ENCODE results near the gene APC. TPM values are rescaled to one million over a fixed set of nuclear protein-coding genes. Genes with fewer than 3 reads are reported as not detected.
A peak's percentile ranks its signal among the peaks of the same experiment; 100 is the strongest.

APC gene
- total and polyA plus RNA-seq, 2 of the 13 experiments (the other 11 are each of a cell fraction or from before 2014, with no cell fraction given), result 6.1 to 19.0 TPM

GRCh38 chr5:112707187-112708102, 30.2 kb upstream of the APC start:
- H3K9ac ChIP-seq (ENCODE audit: insufficient read depth, low read depth, low read length), result peak overlapping the region; percentile 91
- H2AFZ ChIP-seq (ENCODE audit: low read length), result peak overlapping the region; percentile 91
- H3K9me3 ChIP-seq (ENCODE audit: low read length), result no peaks in the 10 kb centered on the region
- FAIRE-seq (peak; percentile 94), ATAC-seq (peak; percentile 94), DNase-seq (ENCODE audit: low spot score) (peak; percentile 98)
- ChIA-PET CTCF (ENCODE audit: low intra/inter-chr PET ratio, low total read pairs) (no interaction called here), POLR2A (interaction anchor here (1.0 to 1.6 kb wide), 5 partner anchors 10 to 269 kb away, joined by 3 to 6 read pairs (median 4); partner anchors contain the start of genes APC, DCP2 and SRP19)
- H3K4me2 ChIP-seq (ENCODE audit: low read depth, low read length), result peak overlapping the region; percentile 77
- WGBS (ENCODE audit: low lambda C conversion rate), result 8% methylated on average over 31 of the region's 61 CpGs
- peaks cover 0 to 1% of the 10 kb centered on the region in 2 experiments; a peak in 1 of 5 replicates for H3K27me3 ChIP-seq (ENCODE audit: control insufficient read depth in 1 of 2, insufficient read depth in 2 of 2, low read length in 2 of 2)
- H3K4me1 ChIP-seq (ENCODE audit: insufficient read depth, low read length), result peaks cover 47% of the 10 kb centered on the region
- peak overlapping the region; percentile 93 to 98 (median 95) for H3K4me3 ChIP-seq (replicated peaks in 1 of 3; ENCODE audit: insufficient read depth in 1 of 3, low read depth in 2 of 3, low read length in 3 of 3)
- no peaks in the 10 kb centered on the region for H4K20me1 ChIP-seq (ENCODE audit: insufficient read depth, low read length)
- H3K36me3 ChIP-seq (replicated peaks in 1 of 2; ENCODE audit: control insufficient read depth in 1 of 2, insufficient read depth in 2 of 2, low read length in 2 of 2), result no peaks in the 10 kb centered on the region
- BruUV-seq (replicated peaks), result no TSS peak
- intact Hi-C loops (cut with micrococcal nuclease; ENCODE audit: unreplicated experiment) (loop anchor here (2.0 to 5.0 kb wide), 3 partner anchors 29 to 155 kb away; partner anchors contain the start of genes APC and SRP19), in situ Hi-C loops (cut with HindIII; ENCODE audit: extremely low pct_ligation_motif_present, low pct_unique_long_range_greater_than_20kb) (no loop called here)
- H3K79me2 ChIP-seq (ENCODE audit: insufficient read depth, low read length), result peaks cover 44% of the 10 kb centered on the region
- peak overlapping the region; percentile 90 for H3K27ac ChIP-seq (ENCODE audit: extremely low read length, insufficient read depth, low read length)
- 0 out of 2 replicates have a peak, but pooled peaks have one; percentile 78 for TF ChIP-seq HOXA5 (CRISPR knock-in tag; IDR thresholded peaks at IDR 0.05)
- TF ChIP-seq, protein P1, sequence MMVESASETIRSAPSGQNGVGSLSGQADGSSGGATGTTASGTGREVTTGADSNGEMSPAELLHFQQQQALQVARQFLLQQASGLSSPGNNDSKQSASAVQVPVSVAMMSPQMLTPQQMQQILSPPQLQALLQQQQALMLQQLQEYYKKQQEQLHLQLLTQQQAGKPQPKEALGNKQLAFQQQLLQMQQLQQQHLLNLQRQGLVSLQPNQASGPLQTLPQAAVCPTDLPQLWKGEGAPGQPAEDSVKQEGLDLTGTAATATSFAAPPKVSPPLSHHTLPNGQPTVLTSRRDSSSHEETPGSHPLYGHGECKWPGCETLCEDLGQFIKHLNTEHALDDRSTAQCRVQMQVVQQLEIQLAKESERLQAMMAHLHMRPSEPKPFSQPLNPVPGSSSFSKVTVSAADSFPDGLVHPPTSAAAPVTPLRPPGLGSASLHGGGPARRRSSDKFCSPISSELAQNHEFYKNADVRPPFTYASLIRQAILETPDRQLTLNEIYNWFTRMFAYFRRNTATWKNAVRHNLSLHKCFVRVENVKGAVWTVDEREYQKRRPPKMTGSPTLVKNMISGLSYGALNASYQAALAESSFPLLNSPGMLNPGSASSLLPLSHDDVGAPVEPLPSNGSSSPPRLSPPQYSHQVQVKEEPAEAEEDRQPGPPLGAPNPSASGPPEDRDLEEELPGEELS (CRISPR knock-in tag; IDR thresholded peaks at IDR 0.05), result peak; percentile 63
- TF ChIP-seq XRCC5 (optimal IDR thresholded peaks at IDR 0.05; ENCODE audit: low read length), result peak; percentile 1
- TF ChIP-seq NFYB (CRISPR knock-in tag; IDR thresholded peaks at IDR 0.05), result peak; percentile 7; the same call in 1 of the 2 replicates
- TF ChIP-seq, protein P2, sequence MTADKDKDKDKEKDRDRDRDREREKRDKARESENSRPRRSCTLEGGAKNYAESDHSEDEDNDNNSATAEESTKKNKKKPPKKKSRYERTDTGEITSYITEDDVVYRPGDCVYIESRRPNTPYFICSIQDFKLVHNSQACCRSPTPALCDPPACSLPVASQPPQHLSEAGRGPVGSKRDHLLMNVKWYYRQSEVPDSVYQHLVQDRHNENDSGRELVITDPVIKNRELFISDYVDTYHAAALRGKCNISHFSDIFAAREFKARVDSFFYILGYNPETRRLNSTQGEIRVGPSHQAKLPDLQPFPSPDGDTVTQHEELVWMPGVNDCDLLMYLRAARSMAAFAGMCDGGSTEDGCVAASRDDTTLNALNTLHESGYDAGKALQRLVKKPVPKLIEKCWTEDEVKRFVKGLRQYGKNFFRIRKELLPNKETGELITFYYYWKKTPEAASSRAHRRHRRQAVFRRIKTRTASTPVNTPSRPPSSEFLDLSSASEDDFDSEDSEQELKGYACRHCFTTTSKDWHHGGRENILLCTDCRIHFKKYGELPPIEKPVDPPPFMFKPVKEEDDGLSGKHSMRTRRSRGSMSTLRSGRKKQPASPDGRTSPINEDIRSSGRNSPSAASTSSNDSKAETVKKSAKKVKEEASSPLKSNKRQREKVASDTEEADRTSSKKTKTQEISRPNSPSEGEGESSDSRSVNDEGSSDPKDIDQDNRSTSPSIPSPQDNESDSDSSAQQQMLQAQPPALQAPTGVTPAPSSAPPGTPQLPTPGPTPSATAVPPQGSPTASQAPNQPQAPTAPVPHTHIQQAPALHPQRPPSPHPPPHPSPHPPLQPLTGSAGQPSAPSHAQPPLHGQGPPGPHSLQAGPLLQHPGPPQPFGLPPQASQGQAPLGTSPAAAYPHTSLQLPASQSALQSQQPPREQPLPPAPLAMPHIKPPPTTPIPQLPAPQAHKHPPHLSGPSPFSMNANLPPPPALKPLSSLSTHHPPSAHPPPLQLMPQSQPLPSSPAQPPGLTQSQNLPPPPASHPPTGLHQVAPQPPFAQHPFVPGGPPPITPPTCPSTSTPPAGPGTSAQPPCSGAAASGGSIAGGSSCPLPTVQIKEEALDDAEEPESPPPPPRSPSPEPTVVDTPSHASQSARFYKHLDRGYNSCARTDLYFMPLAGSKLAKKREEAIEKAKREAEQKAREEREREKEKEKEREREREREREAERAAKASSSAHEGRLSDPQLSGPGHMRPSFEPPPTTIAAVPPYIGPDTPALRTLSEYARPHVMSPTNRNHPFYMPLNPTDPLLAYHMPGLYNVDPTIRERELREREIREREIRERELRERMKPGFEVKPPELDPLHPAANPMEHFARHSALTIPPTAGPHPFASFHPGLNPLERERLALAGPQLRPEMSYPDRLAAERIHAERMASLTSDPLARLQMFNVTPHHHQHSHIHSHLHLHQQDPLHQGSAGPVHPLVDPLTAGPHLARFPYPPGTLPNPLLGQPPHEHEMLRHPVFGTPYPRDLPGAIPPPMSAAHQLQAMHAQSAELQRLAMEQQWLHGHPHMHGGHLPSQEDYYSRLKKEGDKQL (CRISPR knock-in tag; IDR thresholded peaks at IDR 0.05; ENCODE audit: low read depth), result no peak
- TF ChIP-seq ZNF431 (CRISPR knock-in tag; IDR thresholded peaks at IDR 0.05; ENCODE audit: borderline replicate concordance, low read depth), result peak; percentile 60; the same call in 1 of the 2 replicates
- TF ChIP-seq CHD2 (IDR thresholded peaks at IDR 0.05; ENCODE audit: low read depth, low read length), result no peak
- TF ChIP-seq ZMYM4 (CRISPR knock-in tag; IDR thresholded peaks at IDR 0.05), result peak; percentile 89
- TF ChIP-seq ZNF768 (CRISPR knock-in tag; IDR thresholded peaks at IDR 0.05), result peak; percentile 83
- no peak for TF ChIP-seq ZNF841 (CRISPR knock-in tag; IDR thresholded peaks at IDR 0.05; ENCODE audit: borderline replicate concordance)
- TF ChIP-seq, protein P3, sequence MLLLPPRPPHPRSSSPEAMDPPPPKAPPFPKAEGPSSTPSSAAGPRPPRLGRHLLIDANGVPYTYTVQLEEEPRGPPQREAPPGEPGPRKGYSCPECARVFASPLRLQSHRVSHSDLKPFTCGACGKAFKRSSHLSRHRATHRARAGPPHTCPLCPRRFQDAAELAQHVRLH (CRISPR knock-in tag; IDR thresholded peaks at IDR 0.05; ENCODE audit: borderline replicate concordance, low read depth), result no peak; the same call in 1 of the 2 replicates
